Measurements from ENCODE around the gene CADM4.

DNA sequence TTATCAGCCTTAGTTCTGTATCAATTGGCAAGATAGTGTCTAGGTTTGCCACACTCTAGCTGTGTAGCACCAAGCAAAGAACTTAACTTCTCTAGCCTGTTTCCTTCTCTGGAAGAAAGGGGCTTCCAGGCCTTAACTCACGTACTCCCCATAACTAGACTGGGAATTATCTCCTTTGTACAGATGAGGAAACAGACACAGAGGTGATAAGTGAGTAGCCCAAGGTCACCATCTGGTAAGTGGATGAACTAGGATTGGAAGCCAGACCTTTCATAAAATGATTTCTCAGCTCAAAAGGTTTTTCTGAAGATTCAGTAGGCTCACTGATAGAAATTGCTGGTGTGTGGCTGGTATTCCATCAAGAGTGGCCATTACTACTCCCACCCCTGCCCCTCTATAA is 23.3 kb downstream of the CADM4 start:
- TF ChIP-seq POLR2A (IDR thresholded peaks at IDR 0.05) (no peak), EP300 (IDR thresholded peaks at IDR 0.05) (no peak)
- TF ChIP-seq, protein P1, sequence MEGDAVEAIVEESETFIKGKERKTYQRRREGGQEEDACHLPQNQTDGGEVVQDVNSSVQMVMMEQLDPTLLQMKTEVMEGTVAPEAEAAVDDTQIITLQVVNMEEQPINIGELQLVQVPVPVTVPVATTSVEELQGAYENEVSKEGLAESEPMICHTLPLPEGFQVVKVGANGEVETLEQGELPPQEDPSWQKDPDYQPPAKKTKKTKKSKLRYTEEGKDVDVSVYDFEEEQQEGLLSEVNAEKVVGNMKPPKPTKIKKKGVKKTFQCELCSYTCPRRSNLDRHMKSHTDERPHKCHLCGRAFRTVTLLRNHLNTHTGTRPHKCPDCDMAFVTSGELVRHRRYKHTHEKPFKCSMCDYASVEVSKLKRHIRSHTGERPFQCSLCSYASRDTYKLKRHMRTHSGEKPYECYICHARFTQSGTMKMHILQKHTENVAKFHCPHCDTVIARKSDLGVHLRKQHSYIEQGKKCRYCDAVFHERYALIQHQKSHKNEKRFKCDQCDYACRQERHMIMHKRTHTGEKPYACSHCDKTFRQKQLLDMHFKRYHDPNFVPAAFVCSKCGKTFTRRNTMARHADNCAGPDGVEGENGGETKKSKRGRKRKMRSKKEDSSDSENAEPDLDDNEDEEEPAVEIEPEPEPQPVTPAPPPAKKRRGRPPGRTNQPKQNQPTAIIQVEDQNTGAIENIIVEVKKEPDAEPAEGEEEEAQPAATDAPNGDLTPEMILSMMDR (IDR thresholded peaks at IDR 0.05): no peak
